Measurements from ENCODE around the gene TTC17.

Gene TTC17

GRCh38 chr11:43367382-43368178 lies 8.9 kb downstream of the TTC17 start:
- no peak for DNase-seq (ENCODE audit: low read depth)
- TF ChIP-seq, protein P1, sequence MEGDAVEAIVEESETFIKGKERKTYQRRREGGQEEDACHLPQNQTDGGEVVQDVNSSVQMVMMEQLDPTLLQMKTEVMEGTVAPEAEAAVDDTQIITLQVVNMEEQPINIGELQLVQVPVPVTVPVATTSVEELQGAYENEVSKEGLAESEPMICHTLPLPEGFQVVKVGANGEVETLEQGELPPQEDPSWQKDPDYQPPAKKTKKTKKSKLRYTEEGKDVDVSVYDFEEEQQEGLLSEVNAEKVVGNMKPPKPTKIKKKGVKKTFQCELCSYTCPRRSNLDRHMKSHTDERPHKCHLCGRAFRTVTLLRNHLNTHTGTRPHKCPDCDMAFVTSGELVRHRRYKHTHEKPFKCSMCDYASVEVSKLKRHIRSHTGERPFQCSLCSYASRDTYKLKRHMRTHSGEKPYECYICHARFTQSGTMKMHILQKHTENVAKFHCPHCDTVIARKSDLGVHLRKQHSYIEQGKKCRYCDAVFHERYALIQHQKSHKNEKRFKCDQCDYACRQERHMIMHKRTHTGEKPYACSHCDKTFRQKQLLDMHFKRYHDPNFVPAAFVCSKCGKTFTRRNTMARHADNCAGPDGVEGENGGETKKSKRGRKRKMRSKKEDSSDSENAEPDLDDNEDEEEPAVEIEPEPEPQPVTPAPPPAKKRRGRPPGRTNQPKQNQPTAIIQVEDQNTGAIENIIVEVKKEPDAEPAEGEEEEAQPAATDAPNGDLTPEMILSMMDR (conservative IDR thresholded peaks at IDR 0.05; ENCODE audit: low read length): no peak
- no peak overlapping the region for H3K4me3 ChIP-seq (ENCODE audit: low read length)

- H3K4me3 ChIP-seq (ENCODE audit: low read length): no peak overlapping the region
- TF ChIP-seq, protein P1 (conservative IDR thresholded peaks at IDR 0.05; ENCODE audit: low read length): no peak
- no peak for DNase-seq (ENCODE audit: low read depth)
These were observed 17.3 kb downstream of the TTC17 start for GRCh38 chr11:43376065-43376464.

DNA sequence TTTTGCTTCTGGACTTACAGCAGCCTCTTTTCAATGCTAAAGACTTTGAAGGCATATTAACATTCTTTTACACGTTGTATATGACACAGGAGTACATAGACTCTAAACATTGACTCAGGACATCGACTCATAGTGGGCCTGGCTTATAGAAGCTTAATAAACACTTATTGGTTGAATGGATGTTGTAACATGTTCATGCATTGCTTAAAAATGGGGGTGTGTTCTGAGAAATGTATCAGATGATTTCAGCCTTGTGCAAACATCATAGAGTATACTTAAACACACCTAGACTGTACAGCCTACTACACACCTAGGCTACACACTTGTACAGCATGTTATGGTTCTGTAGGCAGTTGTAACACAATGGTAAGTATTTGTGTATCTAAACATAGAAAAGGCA lies 17.9 kb downstream of the TTC17 start:
- no peak overlapping the region for H3K4me3 ChIP-seq (ENCODE audit: low read length)
- TF ChIP-seq, protein P1 (conservative IDR thresholded peaks at IDR 0.05; ENCODE audit: low read length): no peak
- peak; percentile 67 for DNase-seq (ENCODE audit: low read depth)

GRCh38 chr11:43377389-43377788 lies 18.7 kb downstream of the TTC17 start:
- TF ChIP-seq, protein P1 (conservative IDR thresholded peaks at IDR 0.05; ENCODE audit: low read length): no peak
- H3K4me3 ChIP-seq (ENCODE audit: low read length): no peak overlapping the region
- DNase-seq (ENCODE audit: low read depth): no peak

GRCh38 chr11:43378897-43379296 lies 20.2 kb downstream of the TTC17 start:
- TF ChIP-seq, protein P1 (conservative IDR thresholded peaks at IDR 0.05; ENCODE audit: low read length): no peak
- no peak for DNase-seq (ENCODE audit: low read depth)

GRCh38 chr11:43381802-43382201 lies 23.1 kb downstream of the TTC17 start:
- no peak for DNase-seq (ENCODE audit: low read depth)
- TF ChIP-seq, protein P1 (conservative IDR thresholded peaks at IDR 0.05; ENCODE audit: low read length): no peak
- no peak overlapping the region for H3K4me3 ChIP-seq (ENCODE audit: low read length)

More at GRCh38 chr11:43378897-43379296, 20.2 kb downstream of the TTC17 start:
- H3K4me3 ChIP-seq (ENCODE audit: low read length): no peak overlapping the region

GRCh38 chr11:43382614-43383013 lies 23.9 kb downstream of the TTC17 start:
- H3K4me3 ChIP-seq (ENCODE audit: low read length): no peak overlapping the region
- TF ChIP-seq, protein P1 (conservative IDR thresholded peaks at IDR 0.05; ENCODE audit: low read length): no peak
- DNase-seq (ENCODE audit: low read depth): no peak

Data from AG10803 (cell line).